ENCODE data around the gene C2orf81. TPM values are rescaled to one million over a fixed set of nuclear protein-coding genes. Genes with fewer than 3 reads are reported as not detected.
A peak's percentile ranks its signal among the peaks of the same experiment; 100 is the strongest.
"Not testable (repeated sequence)": the region's sequence is repeated elsewhere in the genome, so short reads cannot be mapped to it uniquely, and the experiment has no call there.

C2orf81 gene
- polyA plus RNA-seq, 4 donors, result 4.6 to 9.0 (median 6.4) TPM

DNA sequence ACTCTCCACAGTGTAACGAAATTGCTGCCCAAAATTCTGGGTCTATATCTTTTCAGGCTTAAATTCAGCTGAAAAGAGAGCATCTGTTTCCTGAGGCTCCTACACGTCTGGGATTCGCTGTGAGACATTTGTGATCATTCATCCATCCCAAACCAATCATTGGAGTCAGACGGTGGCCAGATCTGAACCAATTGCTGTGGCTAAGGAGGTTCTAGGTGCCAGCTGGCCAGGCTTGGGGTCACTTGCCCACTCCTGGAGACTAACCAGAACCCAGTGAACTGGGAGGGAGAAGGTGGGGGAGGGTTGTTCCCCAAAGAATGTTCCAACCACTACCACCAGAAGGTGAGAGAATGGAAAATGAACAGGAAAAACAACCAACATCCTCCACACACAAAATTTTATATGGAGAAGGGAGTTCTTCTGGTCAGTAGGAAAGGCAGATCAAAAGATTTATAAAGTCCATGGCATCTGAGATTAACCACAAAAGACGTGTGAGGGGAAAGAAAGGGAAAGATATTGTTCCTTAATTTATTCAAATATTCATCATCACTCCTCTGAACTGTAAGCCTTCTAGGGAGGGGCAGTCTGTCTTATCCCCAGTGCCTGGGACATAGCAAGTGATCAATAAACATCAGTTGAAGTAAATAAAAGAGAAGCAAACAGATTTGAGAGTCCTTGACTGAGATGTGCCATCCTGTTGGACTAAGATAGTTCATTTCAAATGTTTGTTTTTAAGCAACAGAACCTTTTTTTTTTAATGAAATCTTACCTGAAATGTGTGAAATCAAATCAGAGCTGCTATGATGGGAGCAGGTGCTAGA is 23.3 kb upstream of the C2orf81 start:
- no peak for DNase-seq (ENCODE audit: low read depth in 4 of 4, low spot score in 3 of 4)

DNA sequence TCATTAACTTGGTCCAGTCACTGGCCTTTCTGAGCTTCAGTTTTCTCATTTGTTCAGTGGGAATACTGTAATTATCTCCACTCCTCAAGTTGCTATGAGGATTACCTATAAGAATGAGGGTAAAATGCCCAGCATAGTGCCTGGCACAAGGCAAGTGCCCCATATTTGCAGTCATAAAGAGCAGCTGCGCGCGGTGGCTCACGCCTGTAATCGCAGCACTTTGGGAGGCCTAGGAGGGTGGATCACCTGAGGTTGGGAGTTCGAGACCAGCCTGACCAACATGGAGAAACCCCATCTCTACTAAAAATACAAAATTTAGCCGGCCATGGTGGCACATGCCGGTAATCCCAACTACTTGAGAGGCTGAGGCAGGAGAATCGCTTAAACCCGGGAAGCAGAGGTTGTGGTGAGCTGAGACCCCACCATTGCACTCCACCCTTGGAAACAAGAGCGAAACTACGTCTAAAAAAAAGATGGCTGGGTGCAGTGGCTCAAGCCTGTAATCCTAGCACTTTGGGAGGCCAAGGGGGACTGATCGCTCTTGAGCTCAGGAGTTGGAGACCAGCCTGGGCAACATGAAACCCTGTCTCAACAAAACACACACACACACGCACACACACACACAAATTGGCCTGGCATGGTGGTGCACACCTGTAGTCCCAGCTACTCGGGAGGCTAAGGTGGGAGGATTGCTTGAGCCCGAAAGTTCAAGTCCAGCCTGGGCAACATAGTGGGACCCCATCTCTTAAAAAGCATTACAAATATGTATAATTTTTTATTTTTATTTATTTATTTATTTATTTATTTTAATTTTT is 21.3 kb upstream of the C2orf81 start:
- DNase-seq (ENCODE audit: low read depth in 4 of 4, low spot score in 3 of 4), result not testable (repeated sequence)

DNA sequence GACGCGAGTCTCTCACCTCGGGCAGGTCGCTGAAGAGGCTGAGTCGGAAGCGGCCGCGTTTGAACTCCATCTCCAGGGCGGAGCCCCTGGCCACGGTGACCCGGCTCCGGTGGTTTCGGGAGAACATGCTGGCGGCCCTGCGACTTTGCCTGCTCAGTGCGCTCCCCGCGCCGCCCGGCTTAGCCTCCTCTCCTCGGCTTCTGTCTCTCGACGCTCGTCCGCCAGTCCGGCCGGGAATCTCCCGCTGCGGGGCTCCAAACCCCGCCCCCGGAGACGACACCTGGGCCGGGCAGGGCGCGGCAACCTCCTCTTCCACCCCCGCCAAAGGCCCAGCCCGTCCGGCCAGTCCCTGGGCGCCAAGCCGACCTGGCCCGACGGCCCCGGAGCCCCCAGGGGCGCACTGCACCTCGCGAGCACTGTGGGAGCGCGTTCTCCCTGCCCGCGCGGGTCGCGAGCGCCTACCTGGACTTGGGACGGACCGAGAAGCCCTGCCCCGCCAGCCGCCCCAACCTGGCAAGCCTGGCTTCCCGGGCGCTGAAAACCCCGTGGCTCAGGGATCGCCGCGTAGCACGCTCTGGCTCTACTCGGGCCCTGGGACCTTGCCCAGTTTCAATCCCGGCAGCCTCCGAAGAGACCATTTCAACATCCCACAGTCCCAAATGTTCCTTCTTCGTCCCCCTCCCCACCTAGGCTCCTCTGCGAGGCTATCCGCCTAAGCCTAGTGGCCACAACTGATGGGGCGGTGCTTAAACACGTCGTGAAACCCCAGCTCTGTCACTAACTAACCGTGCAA is 20.5 kb upstream of the C2orf81 start, which contains the start of gene RTKN:
RTKN (minus strand) TSS at position 248 of the 793 bp plus-strand sequence; CDS start at position 127, 121 bp downstream.
- no peak for DNase-seq (ENCODE audit: low read depth in 4 of 4, low spot score in 3 of 4)

GRCh38 chr2:74441170-74441689 is 19.8 kb upstream of the C2orf81 start:
- DNase-seq (ENCODE audit: low read depth in 4 of 4, low spot score in 3 of 4), result no peak

DNA sequence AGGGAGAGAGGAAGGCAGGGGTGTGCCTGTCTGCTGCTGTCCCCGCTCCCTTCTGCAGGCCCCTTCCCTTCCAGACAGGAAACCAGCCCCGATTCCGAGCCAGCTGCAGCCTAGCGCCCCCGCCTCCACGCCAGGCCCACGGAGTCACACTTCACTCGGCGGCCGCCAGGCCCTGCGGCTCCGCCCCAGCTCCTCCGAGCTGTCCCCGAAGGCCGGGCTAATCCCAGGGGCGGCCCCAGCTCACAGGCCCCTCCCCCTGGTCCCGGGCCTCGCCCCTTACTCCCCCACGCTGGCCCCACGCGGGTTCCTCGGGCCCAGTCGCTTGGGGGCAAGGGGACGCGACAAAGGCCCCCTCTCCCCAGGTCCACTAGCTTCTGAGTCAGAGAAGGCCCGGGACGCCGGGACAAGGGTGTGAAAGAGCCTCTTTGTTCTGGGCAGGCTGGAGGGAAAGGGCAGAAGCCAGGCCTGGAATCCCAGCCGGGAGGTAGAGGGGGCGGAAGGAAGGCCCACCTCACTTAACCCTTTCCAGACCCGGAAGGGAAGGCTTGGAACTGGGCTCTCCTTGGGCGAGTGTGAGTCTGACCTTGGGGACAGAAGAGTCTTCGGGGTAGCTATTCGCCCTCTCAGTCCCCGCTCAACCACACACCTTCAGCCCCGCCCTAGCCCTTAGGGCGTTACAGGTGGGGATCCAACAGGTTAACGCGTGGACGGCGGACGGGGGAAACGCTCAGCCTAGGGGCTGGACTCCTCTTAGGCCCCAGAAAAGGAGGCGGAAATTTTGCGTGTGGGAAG is 19.2 kb upstream of the C2orf81 start:
- peak in 2 of 4 donors; percentile 82 to 85 for DNase-seq (ENCODE audit: low read depth in 4 of 4, low spot score in 3 of 4)

DNA sequence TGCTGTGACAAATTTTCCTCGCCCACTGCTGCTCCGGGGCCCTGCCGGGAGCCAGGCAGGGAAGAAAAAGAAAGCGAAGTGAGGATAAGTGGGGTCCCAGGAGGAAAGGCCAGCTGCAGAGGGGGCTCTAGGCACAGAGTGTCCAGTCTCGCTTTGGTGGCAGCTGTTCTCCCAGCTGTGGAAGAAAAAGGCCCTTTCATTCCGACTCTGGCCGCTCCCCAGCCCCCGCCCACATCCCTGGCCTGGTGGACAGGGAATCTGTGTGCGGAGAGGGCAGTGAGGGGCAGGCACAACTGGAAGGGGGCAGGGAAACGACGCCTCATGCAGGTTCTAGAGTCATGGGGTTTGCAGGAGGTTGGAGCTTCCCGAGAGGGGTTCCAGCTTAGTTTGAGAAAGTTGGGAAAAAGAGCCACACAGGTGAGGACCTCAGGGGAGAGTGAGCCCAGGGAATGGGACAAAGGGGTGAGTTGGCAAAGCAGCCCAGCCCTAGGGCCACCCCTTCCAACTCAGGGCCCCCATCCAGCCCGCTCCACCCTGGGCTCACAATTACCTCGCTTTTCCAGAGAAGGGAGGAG is 18.5 kb upstream of the C2orf81 start:
- no peak for DNase-seq (ENCODE audit: low read depth in 4 of 4, low spot score in 3 of 4)

- DNase-seq (ENCODE audit: low read depth in 4 of 4, low spot score in 3 of 4), result no peak
These were observed 18.0 kb upstream of the C2orf81 start for GRCh38 chr2:74439373-74439772.

DNA sequence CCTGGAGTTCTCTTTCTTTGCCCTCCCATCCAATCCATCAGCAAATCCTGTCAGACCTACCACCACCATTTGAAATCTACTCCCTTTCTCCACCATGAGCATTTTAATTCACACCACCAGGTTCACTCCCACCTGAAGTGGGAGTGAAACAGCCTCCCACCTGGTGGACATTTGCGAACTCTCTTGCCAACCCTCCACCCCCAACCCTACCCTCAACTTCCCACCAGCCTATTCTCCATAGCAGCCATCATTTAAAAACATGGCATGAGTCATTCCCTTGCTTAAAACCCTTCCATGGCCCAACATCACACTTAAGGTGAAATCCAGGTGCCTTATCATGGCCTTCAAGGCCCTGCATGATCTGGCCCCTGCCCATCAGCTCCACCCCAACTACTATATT is 16.8 kb upstream of the C2orf81 start:
- DNase-seq (ENCODE audit: low read depth in 4 of 4, low spot score in 3 of 4), result no peak

- DNase-seq (ENCODE audit: low read depth in 4 of 4, low spot score in 3 of 4), result no peak
These were observed 15.7 kb upstream of the C2orf81 start for GRCh38 chr2:74436848-74437695.

DNA sequence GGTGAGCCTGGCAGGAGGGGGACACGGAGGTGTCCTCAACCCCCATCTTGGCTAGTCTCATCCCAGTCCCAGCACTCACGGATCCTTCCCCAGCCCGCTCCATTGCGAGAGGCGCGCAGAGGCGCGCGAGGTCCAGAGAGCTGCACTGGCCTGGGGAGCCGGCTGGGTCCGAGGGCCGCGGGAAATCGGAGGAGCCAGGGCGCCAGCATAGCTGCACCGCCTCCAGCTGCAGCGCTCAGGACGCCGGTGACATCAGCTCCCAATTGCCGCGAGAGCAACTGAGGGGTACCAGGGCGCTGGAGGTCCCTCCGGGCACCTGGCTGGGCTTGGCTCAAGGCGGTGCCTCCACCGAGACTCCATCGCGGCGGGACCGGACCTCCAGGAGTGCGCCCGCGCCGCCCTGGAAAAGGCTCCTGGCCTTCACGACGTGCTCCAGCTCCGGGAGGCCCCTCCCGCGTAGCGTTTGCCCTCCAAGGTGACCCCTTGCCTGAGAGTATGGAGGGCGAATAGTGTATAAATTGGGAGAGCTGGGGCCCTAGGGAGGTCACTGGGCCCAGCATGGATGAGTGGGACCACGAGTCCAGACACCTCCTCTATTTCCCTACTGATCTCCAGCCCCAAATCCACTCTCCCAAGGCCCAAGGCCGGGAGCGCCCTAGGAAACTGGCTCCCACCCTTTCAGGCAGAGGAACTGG is 14.8 kb upstream of the C2orf81 start:
- no peak for DNase-seq (ENCODE audit: low read depth in 4 of 4, low spot score in 3 of 4)

GRCh38 chr2:74430502-74430901 is 9.1 kb upstream of the C2orf81 start:
- no peak for DNase-seq (ENCODE audit: low read depth in 4 of 4, low spot score in 3 of 4)

DNA sequence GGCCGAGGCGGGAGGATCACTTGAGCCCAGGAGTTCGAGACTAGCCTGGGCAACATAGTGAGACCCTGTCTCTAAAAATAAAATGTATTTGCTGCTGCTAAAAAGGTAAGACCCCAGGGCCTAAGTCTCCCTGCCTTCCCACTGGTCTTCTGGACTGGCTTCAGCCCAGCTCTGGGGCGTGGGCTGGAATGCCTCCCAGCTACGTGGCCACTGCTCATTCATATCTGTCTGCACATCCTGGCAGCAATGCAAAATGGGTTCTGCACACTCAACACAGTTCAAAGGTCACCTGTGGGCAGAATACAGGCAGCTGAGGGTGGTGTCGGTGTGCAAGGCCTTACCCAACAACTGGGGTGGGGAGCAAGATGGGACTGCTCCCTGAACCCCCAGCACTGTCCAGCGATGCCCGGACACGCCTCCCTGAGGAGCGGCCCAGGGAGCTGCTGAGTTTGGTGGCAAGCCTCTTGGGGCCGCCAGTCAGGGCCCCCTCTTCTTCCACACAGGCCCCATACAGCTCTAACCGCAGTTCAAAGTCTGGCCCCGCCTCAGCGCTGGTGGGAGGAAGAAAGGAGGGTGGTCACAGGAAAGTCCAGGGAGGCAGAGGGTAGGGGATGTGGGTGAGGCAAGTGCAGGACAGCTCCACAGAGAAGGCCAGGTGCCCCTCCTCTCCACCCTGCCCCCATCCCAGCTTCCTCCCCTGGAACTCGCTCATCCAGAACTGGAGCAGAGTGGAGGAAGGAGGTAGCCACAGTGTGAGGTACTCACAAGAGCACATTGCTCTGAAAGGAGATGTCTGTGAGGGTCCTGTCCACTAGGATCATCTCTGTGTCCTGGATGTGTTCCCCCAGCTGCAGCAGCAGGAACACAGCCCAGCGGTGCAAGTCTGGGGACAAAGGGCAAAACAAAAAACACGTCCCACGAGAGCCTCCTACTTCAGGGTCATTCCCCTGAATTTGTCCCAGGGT is 8.3 kb upstream of the C2orf81 start:
- DNase-seq (ENCODE audit: low read depth in 4 of 4, low spot score in 3 of 4), result no peak

DNA sequence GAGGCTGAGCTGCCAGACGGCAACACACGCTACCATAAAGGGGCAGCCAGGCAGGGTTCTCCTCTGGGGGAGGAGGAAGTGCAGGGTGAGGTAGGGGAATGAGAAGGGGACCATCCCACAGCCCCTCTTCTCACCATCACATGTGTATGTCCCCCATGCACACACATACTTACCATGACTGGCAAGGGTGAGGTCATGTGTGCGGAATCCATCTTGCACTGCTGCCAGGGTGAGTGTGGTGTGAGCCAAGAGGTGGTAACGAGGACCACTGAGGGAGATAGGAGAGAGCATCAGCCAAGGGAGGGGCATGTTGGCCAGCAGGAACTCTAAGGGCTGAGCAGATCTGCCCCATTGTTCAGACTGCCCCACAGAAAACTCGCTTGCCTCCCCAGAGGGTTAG is 7.3 kb upstream of the C2orf81 start:
- DNase-seq (ENCODE audit: low read depth in 4 of 4, low spot score in 3 of 4), result no peak

DNA sequence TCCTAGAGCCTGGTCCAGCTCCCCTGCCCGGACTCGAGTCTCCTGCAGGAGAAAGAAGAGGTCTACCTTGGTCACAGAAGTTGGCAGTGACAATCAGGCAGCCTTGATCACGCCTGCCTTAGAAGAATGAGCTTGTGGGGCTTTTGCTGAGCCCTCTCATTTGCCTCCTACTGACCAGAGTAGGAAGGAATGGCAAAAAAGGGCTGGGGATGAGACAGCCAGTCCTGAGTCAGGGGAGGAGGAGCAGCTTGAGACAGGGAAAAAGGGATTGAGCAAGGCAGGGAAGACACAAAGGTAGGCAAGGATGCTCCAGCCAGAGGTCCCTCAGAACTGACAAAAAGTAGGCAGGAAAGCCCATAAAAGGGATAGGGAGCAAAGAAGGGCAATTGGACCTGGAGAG is 6.1 kb upstream of the C2orf81 start:
- DNase-seq (ENCODE audit: low read depth in 4 of 4, low spot score in 3 of 4), result no peak

- no peak for DNase-seq (ENCODE audit: low read depth in 4 of 4, low spot score in 3 of 4)
These were observed 4.9 kb upstream of the C2orf81 start for GRCh38 chr2:74426181-74426758.

DNA sequence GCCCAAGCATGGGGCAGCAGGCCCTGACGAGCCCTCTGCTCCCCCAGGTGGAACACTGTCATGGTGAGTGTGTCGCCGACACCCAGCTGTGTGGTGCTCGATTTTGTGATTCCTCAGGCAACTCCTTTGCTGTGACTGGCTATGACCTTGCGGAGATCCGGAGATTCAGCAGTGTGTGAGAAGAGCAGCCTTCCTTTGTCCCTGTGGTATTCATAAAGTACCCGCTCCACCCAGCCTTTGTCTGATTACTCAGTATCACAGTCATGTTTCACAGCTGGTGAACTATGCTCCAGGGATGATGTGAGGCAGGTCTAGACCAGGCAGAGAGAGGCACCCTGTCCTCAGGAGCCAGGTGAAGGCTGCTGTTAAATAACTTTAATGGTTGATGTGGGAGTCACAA is 4.1 kb upstream of the C2orf81 start:
- DNase-seq (ENCODE audit: low read depth in 4 of 4, low spot score in 3 of 4), result no peak

GRCh38 chr2:74424995-74425406 is 3.6 kb upstream of the C2orf81 start:
- no peak for DNase-seq (ENCODE audit: low read depth in 4 of 4, low spot score in 3 of 4)

All from left renal pelvis (tissue), 4 donors.